ENCODE measurements around the gene COL6A6.

Gene COL6A6

DNA sequence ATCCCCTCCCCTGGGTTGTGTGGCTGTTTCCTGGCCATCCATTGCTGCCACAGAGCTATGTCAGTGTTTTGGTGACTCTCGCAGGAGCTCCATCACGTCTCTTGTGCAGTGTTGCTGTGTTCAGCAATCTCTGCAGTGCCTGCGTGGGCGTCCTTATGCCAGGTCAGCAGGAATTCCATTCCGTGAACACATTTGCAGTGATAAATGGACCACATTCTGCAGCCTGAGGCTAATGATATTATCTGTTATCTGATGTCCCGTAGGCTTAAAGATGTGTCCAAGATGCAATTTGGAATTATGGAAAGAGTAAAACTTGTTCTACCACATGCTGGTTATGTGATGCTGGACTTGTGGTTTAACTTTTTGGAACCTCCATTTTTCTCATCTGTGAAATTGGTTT lies 25.5 kb upstream of the COL6A6 start:
- H2BK12ac ChIP-seq (ENCODE audit: low read length in 2 of 2), result no peak overlapping the region
- WGBS, result 64% methylated on average over 6 of the region's 6 CpGs
- H3K9ac ChIP-seq (ENCODE audit: low read length), result no peak overlapping the region
- no peak for DNase-seq
- H3K4me2 ChIP-seq (ENCODE audit: low read length, poor library complexity, severe bottlenecking), result no peak overlapping the region
- H4K8ac ChIP-seq (ENCODE audit: low read length), result no peak overlapping the region
- no peaks in the 10 kb centered on the region for H3K27me3 ChIP-seq (ENCODE audit: control insufficient read depth in 1 of 2, insufficient read depth in 1 of 2, low read length in 2 of 2)
- H2AFZ ChIP-seq (ENCODE audit: low read depth, low read length), result peak overlapping the region; percentile 53
- no peak overlapping the region for H3K23ac ChIP-seq (ENCODE audit: low read length in 2 of 2)
- no peaks in the 10 kb centered on the region for H3K79me1 ChIP-seq (replicated peaks; ENCODE audit: low read length, poor library complexity, severe bottlenecking)
- peaks cover 1% of the 10 kb centered on the region for H3K4me1 ChIP-seq (ENCODE audit: control insufficient read depth, insufficient read depth, low read depth, low read length)
- no peak overlapping the region for H2BK5ac ChIP-seq (ENCODE audit: low read depth, low read length, poor library complexity, severe bottlenecking)
- H3K18ac ChIP-seq (ENCODE audit: low read depth in 1 of 2, low read length in 2 of 2), result no peak overlapping the region
- no peaks in the 10 kb centered on the region for H3K9me3 ChIP-seq (ENCODE audit: control insufficient read depth, low read length)
- H3K36me3 ChIP-seq (ENCODE audit: control insufficient read depth in 1 of 2, insufficient read depth in 2 of 2, low read depth in 1 of 2, low read length in 2 of 2), result no peaks in the 10 kb centered on the region
- H2BK120ac ChIP-seq (ENCODE audit: low read depth, low read length), result no peak overlapping the region
- no peak overlapping the region for H3K4ac ChIP-seq (ENCODE audit: low read depth in 1 of 2, low read length in 2 of 2)
- H3K4me3 ChIP-seq (ENCODE audit: insufficient read depth in 1 of 2, low read depth in 1 of 2, low read length in 2 of 2), result no peak overlapping the region
- peak overlapping the region in 1 of 2 experiments; percentile 20 for H3K14ac ChIP-seq (ENCODE audit: low read length in 2 of 2)
- H2AK5ac ChIP-seq (ENCODE audit: low read length, severe bottlenecking), result no peak overlapping the region
- H2BK15ac ChIP-seq (ENCODE audit: low read depth, poor library complexity, severe bottlenecking), result no peak overlapping the region
- no peak overlapping the region for H4K91ac ChIP-seq (ENCODE audit: low read length)
- H3K27ac ChIP-seq (ENCODE audit: low read length, poor library complexity, severe bottlenecking), result no peak overlapping the region

DNA sequence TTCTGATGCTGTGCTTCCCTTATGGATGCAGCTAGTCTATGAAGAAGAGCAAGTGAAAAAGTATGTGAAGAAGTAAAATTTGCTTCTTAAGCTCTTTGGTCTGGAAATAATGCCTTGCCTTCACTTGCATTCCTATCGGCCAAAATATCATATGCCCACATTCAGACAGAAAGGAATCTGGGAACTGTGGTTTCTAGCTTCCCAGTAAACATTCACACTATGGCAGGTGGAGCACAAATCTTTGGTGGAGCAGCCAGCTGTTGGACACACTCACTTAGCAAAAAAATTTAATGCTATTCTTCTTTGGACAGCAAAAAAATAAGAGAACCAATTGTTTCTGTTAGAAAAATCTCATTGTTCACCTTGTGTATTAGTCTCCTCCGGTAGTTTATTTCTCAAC lies 12.3 kb upstream of the COL6A6 start:
- no peak overlapping the region for H2BK5ac ChIP-seq (ENCODE audit: low read depth, low read length, poor library complexity, severe bottlenecking)
- no peak overlapping the region for H3K27ac ChIP-seq (ENCODE audit: low read length, poor library complexity, severe bottlenecking)
- H2AFZ ChIP-seq (ENCODE audit: low read depth, low read length), result no peak overlapping the region
- H3K36me3 ChIP-seq (ENCODE audit: control insufficient read depth in 1 of 2, insufficient read depth in 2 of 2, low read depth in 1 of 2, low read length in 2 of 2), result no peaks in the 10 kb centered on the region
- no peak overlapping the region for H4K8ac ChIP-seq (ENCODE audit: low read length)
- no peaks in the 10 kb centered on the region for H3K4me1 ChIP-seq (ENCODE audit: control insufficient read depth, insufficient read depth, low read depth, low read length)
- H3K4ac ChIP-seq (ENCODE audit: low read depth in 1 of 2, low read length in 2 of 2), result no peak overlapping the region
- no peak overlapping the region for H3K14ac ChIP-seq (ENCODE audit: low read length in 2 of 2)
- no peak overlapping the region for H3K18ac ChIP-seq (ENCODE audit: low read depth in 1 of 2, low read length in 2 of 2)
- H2BK15ac ChIP-seq (ENCODE audit: low read depth, poor library complexity, severe bottlenecking), result no peak overlapping the region
- no peak overlapping the region for H2BK120ac ChIP-seq (ENCODE audit: low read depth, low read length)
- DNase-seq, result no peak
- no peak overlapping the region for H3K4me3 ChIP-seq (ENCODE audit: insufficient read depth in 1 of 2, low read depth in 1 of 2, low read length in 2 of 2)
- no peak overlapping the region for H3K9ac ChIP-seq (ENCODE audit: low read length)
- no peaks in the 10 kb centered on the region for H3K27me3 ChIP-seq (ENCODE audit: control insufficient read depth in 1 of 2, insufficient read depth in 1 of 2, low read length in 2 of 2)
- no peak overlapping the region for H3K4me2 ChIP-seq (ENCODE audit: low read length, poor library complexity, severe bottlenecking)
- H3K79me1 ChIP-seq (replicated peaks; ENCODE audit: low read length, poor library complexity, severe bottlenecking), result no peaks in the 10 kb centered on the region
- no peaks in the 10 kb centered on the region for H3K9me3 ChIP-seq (ENCODE audit: control insufficient read depth, low read length)
- no peak overlapping the region for H2AK5ac ChIP-seq (ENCODE audit: low read length, severe bottlenecking)
- no peak overlapping the region for H3K23ac ChIP-seq (ENCODE audit: low read length in 2 of 2)
- 95% methylated on average over 1 of the region's 2 CpGs for WGBS
- no peak overlapping the region for H2BK12ac ChIP-seq (ENCODE audit: low read length in 2 of 2)
- no peak overlapping the region for H4K91ac ChIP-seq (ENCODE audit: low read length)

DNA sequence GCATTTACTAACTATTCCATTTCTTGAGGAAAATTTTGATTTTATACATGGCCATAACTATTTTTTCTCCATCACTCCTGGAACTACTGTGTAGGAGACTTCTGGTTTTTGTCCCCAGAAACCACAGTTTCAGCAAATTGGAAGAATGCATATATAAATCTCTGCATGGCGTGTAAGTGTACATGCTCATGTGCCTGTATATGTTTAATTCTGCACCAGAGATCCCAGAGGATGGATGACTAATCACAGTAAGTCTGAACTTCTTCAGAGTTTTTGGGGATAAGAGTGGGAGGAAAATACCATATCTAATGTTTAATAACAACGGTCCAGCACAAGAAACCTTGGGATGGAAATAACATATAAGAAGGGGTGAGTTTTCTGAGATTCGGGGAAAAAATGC lies 10.9 kb upstream of the COL6A6 start:
- Histone ChIP-seq H2BK120ac (ENCODE audit: low read depth, low read length) (no peak overlapping the region), H3K23ac (ENCODE audit: low read length in 2 of 2) (no peak overlapping the region), H3K79me1 (replicated peaks; ENCODE audit: low read length, poor library complexity, severe bottlenecking) (no peaks in the 10 kb centered on the region), H2BK12ac (ENCODE audit: low read length in 2 of 2) (no peak overlapping the region), H3K4me1 (ENCODE audit: control insufficient read depth, insufficient read depth, low read depth, low read length) (no peaks in the 10 kb centered on the region), H3K4me3 (ENCODE audit: insufficient read depth in 1 of 2, low read depth in 1 of 2, low read length in 2 of 2) (no peak overlapping the region), H3K36me3 (ENCODE audit: control insufficient read depth in 1 of 2, insufficient read depth in 2 of 2, low read depth in 1 of 2, low read length in 2 of 2) (no peaks in the 10 kb centered on the region), H3K9ac (ENCODE audit: low read length) (no peak overlapping the region), H3K4me2 (ENCODE audit: low read length, poor library complexity, severe bottlenecking) (no peak overlapping the region), H3K9me3 (ENCODE audit: control insufficient read depth, low read length) (no peaks in the 10 kb centered on the region), H2BK15ac (ENCODE audit: low read depth, poor library complexity, severe bottlenecking) (no peak overlapping the region), H2BK5ac (ENCODE audit: low read depth, low read length, poor library complexity, severe bottlenecking) (no peak overlapping the region), H2AK5ac (ENCODE audit: low read length, severe bottlenecking) (no peak overlapping the region), H3K14ac (ENCODE audit: low read length in 2 of 2) (no peak overlapping the region), H3K27ac (ENCODE audit: low read length, poor library complexity, severe bottlenecking) (no peak overlapping the region), H4K91ac (ENCODE audit: low read length) (no peak overlapping the region), H3K18ac (ENCODE audit: low read depth in 1 of 2, low read length in 2 of 2) (no peak overlapping the region), H3K4ac (ENCODE audit: low read depth in 1 of 2, low read length in 2 of 2) (no peak overlapping the region), H3K27me3 (ENCODE audit: control insufficient read depth in 1 of 2, insufficient read depth in 1 of 2, low read length in 2 of 2) (peaks cover 0 to 2% of the 10 kb centered on the region in 2 experiments), H2AFZ (ENCODE audit: low read depth, low read length) (no peak overlapping the region), H4K8ac (ENCODE audit: low read length) (no peak overlapping the region)
- WGBS, result 65% methylated on average over 1 of the region's 3 CpGs
- no peak for DNase-seq

DNA sequence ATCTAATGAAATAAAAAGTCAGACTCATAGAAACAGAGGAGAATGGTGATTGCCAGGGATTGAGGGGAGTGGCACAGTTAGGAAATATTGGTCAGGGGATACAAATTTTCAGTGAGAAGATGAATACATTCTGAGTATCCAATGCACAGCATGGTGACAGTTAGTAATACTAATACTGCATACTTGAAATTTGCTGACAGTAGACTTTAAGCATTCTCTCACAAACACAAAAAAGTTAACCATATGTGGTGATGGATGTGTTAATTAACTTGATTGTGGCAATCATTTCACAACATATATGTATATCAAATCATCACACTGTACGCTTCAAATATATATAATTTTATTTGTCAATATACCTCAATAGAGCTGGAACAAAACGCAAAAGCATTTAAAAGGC lies 9.2 kb upstream of the COL6A6 start:
- no peak overlapping the region for H2BK12ac ChIP-seq (ENCODE audit: low read length in 2 of 2)
- no peaks in the 10 kb centered on the region for H3K79me1 ChIP-seq (replicated peaks; ENCODE audit: low read length, poor library complexity, severe bottlenecking)
- no peaks in the 10 kb centered on the region for H3K36me3 ChIP-seq (ENCODE audit: control insufficient read depth in 1 of 2, insufficient read depth in 2 of 2, low read depth in 1 of 2, low read length in 2 of 2)
- H4K8ac ChIP-seq (ENCODE audit: low read length), result no peak overlapping the region
- no peak for DNase-seq
- no peak overlapping the region for H3K23ac ChIP-seq (ENCODE audit: low read length in 2 of 2)
- H3K4me2 ChIP-seq (ENCODE audit: low read length, poor library complexity, severe bottlenecking), result no peak overlapping the region
- H2BK15ac ChIP-seq (ENCODE audit: low read depth, poor library complexity, severe bottlenecking), result no peak overlapping the region
- H3K9me3 ChIP-seq (ENCODE audit: control insufficient read depth, low read length), result no peaks in the 10 kb centered on the region
- no peak overlapping the region for H2AK5ac ChIP-seq (ENCODE audit: low read length, severe bottlenecking)
- H2BK5ac ChIP-seq (ENCODE audit: low read depth, low read length, poor library complexity, severe bottlenecking), result no peak overlapping the region
- no peak overlapping the region for H2BK120ac ChIP-seq (ENCODE audit: low read depth, low read length)
- no peak overlapping the region for H3K18ac ChIP-seq (ENCODE audit: low read depth in 1 of 2, low read length in 2 of 2)
- no peak overlapping the region for H2AFZ ChIP-seq (ENCODE audit: low read depth, low read length)
- no peaks in the 10 kb centered on the region for H3K4me1 ChIP-seq (ENCODE audit: control insufficient read depth, insufficient read depth, low read depth, low read length)
- no peak overlapping the region for H3K4me3 ChIP-seq (ENCODE audit: insufficient read depth in 1 of 2, low read depth in 1 of 2, low read length in 2 of 2)
- H3K27me3 ChIP-seq (ENCODE audit: control insufficient read depth in 1 of 2, insufficient read depth in 1 of 2, low read length in 2 of 2), result peaks cover 0 to 8% of the 10 kb centered on the region in 2 experiments
- no peak overlapping the region for H3K14ac ChIP-seq (ENCODE audit: low read length in 2 of 2)
- H4K91ac ChIP-seq (ENCODE audit: low read length), result no peak overlapping the region
- WGBS, result 71% methylated on average over 1 of the region's 2 CpGs
- no peak overlapping the region for H3K27ac ChIP-seq (ENCODE audit: low read length, poor library complexity, severe bottlenecking)
- H3K4ac ChIP-seq (ENCODE audit: low read depth in 1 of 2, low read length in 2 of 2), result no peak overlapping the region
- no peak overlapping the region for H3K9ac ChIP-seq (ENCODE audit: low read length)

Data from mesenchymal stem cell (in vitro differentiated cells and primary cell).